GM19455 (cell line): Measurements from ENCODE around the gene SLC27A1.
"Not testable (repeated sequence)": the region's sequence is repeated elsewhere in the genome, so short reads cannot be mapped to it uniquely, and the experiment has no call there.

ENCODE experiments used
- ATAC-seq: cut with Tn5 transposase; IDR thresholded peaks from one replicate; pipeline ENCODE4 v1.9.1; 2021; ENCODE audit not compliant: unreplicated experiment

SLC27A1 gene

GRCh38 chr19:17538684-17539237 is 68.4 kb downstream of the SLC27A1 start:
- no peak for ATAC-seq

GRCh38 chr19:17539238-17540117 is 69.2 kb downstream of the SLC27A1 start:
- no peak for ATAC-seq

- no peak for ATAC-seq
These were observed 69.8 kb downstream of the SLC27A1 start for GRCh38 chr19:17540174-17540573.

DNA sequence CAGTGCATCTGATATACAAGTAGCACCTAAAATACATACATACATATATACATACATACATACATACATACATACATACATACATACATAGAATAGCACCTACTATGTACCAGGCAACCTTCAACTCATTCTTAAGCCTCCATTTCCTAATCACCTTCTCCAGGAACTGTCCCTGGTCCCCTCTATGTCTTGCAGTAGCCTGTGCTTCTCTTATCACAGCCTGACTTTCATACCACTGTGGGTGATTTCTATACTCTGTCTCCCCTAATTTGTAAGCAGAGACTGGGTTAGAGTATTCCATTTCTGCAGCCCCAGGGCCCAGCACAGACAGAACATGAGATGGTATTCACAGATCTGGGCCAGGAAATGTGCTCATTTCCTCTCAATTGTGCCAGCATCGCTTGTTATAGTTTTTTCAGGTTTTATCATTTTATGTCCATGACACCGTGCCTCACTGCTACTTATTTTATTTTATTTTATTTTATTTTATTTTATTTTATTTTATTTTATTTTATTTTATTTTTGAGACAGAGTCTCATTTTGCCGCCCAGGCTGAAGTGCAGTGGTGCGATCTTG is 70.9 kb downstream of the SLC27A1 start:
- ATAC-seq: no peak

- ATAC-seq: no peak
These were observed 71.7 kb downstream of the SLC27A1 start for GRCh38 chr19:17542042-17542441.

DNA sequence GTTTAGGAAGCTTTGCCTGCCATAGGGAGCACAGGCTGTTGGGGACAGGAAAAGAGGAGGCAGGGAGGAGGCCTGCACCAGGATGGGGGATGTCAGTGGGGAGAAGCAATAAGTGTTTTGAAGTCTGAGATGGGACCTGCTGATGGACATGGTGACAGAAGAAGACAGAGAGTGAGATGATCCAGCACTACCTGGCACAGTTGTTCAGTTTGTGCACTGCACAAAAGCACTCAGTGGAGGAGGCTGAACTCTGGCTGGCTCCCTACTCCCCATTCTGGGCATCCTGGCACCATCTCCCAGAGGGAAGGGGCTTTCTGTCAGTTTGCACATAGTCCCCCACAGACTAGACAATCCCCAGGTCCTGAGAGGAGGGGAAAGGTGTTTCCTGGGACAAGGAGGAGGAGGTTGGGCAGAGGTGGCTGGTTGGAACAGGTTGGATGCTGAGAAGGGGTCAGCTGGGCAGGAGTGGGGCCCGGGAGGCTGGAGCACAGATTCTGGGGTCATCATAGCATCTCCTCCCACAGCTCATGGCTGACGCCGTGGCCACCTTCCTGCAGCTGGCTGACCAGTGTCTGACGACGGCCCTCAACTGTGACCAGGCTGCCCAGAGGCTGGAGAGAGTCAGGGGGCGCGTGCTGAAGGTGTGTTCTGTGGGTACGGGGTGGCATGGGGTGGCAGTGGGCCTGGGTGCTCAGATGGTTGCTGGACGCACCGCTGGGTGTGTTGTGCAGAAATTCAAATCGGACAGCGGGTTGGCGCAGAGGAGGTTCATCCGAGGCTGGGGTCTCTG is 72.7 kb downstream of the SLC27A1 start:
- ATAC-seq: no peak

DNA sequence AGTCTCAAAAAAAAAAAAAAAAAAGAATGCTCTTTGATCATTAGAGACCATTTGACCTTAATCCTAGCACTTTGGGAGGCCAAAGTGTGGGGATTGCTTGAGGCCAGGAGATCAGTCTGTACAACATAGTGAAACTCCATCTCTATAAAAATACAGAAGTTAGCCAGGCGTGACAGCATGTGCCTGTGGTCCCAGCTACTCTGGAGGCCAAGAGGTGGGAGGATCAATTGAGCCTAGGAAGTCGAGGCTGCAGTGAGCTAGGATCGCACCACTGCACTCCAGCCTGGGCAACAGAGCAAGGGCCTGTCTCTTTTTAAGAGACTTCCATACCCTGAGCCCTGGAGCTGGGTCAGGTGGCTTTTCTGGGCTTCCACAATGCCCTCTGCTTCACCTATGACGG is 73.7 kb downstream of the SLC27A1 start:
- no peak for ATAC-seq

DNA sequence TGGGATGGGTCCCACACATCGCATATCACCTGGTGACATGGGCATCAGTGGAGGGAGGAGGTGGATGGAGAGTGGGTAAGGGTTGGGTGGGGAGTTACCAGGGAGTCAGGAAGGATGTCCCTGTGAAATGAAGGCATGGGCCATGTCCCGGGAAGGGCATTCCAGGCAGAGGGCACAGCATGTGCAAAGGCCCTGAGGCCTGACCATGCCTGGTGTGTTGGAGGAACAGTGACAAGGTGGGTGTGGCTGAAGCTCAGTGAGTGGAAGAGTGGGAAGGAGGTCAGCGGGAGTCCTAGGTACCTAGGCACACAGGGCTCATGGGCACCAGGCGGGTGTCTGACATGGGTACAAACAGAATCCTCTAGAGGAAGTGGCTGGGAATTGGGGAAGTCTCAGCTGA is 74.1 kb downstream of the SLC27A1 start:
- ATAC-seq: no peak

GRCh38 chr19:17548145-17548544 is 77.8 kb downstream of the SLC27A1 start:
- ATAC-seq: no peak

DNA sequence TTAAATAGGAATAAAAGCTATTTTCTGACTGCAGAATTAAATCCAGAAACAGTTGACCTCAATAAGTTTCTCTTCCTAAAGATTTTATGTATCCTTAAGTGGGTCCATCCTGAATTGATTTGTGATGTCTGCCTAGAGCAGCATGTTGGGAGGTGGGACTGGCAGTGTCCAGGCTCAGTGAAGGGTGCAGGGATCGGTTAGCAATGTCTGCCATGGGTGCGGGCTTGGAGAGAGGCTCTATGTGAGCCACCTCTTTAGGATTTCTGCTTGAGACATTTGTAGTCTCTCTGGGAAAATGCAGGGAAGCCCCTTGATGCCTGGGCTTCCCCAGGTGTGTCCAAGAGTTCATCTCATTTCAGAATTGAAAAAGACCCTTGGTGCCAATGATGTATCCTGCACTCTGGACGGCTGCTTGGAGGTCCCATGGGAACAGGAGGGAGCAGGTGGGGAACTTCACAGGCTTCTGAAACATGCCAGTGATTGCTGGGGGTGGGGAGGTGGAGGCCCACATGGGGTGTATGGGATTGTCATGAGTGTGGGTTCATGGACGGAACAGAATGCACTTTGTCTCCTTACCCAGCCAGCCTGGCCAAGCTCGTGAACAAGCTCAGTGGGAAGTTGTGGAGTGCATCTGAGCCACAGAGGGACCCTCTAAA is 78.9 kb downstream of the SLC27A1 start:
- no peak for ATAC-seq

DNA sequence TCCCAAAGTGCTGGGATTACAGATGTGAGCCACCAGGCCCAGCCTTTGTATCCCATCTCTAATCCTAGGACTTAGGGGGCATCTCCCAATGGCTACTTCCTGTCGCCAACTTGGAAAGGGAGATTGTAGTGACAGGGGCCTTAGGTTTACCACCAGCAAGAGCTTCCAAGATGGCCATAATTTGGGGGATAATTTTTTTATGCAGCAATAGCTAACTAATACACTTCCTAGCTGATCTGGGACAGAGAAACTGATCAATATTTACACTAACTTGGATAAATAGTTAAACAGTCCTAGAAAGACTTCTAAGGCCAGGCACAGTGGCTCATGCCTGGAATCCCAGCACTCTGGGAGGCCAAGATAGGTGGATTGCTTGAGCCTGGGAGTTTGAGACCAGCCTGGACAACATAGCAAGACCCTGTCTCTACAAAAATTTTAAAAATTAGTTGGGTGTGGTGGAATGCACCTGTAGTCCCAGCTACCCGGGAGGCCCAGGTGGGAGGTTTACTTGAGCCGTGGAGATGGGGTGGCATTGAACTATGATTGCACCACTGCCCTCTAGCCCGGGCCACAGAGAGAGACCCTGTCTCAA is 79.8 kb downstream of the SLC27A1 start:
- ATAC-seq: no peak

DNA sequence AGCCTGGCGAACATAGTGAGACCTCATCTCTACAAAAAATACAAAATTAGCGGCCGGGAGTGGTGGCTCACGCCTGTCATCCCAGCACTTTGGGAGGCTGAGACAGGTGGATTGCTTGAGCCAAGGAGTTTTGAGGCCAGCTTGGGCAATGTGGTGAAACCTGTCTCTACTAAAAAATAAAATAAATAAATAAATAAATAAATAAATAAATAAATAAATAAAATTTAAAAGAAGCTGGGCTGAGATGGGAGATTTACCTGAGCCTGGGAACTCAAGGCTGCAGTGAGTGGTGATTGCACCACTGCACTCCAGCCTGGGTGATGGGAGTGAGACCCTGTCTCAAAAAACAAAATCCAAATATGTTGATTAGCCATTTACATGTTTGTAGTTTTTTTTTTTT is 82.4 kb downstream of the SLC27A1 start:
- ATAC-seq: not testable (repeated sequence)

- ATAC-seq: no peak
These were observed 82.9 kb downstream of the SLC27A1 start for GRCh38 chr19:17553256-17553655.

DNA sequence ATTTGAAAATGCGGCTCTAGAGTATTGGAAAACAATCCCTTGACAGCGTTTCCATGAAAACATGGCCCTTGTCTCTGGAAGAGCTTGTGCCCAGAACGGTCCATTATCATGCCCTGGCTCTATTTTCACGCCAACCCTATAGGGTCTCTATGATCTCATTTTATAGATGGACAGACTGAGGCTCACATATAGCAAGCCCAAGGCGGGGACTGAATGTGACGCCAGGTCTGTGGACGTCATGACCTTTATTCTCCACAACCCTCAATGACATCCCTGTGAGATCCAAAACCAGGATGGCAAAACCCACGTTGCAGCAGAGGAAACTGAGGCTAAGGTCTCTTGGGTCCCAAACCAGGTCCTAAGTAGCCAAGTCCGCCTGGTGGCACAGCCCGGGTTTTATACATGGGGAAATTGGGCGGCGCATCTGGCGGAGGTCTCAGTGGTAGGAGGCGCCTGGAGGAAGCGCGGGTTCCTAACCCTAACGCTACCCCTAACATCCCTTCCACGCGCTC is 84.7 kb downstream of the SLC27A1 start:
- ATAC-seq: no peak

DNA sequence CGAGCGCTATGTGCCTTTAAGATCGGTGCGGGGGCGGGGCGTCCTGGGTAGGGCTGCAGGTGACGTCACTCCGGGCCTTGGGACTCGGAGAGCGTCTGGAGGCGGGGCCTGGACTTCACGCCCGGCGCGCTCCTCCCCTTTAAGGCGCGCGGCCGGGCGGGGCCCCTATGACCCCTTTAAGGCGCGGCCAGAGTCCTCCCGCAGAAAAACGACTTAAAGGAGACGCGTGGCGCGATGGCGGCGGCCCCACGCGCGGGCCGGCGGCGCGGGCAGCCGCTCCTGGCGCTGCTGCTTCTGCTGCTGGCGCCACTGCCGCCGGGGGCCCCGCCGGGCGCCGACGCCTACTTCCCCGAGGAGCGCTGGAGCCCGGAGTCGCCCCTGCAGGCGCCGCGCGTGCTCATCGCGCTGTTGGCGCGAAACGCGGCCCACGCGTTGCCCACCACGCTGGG is 85.2 kb downstream of the SLC27A1 start, which contains the start of gene COLGALT1:
Gene COLGALT1 (plus strand): TSS at position 170 of the 449 bp plus-strand sequence. CDS start 65 bp downstream, at position 235.
- ATAC-seq: peak; percentile 79
